Measurements from ENCODE around the gene TRMT10B.
"Not testable (repeated sequence)": the region's sequence is repeated elsewhere in the genome, so short reads cannot be mapped to it uniquely, and the experiment has no call there.

DNA sequence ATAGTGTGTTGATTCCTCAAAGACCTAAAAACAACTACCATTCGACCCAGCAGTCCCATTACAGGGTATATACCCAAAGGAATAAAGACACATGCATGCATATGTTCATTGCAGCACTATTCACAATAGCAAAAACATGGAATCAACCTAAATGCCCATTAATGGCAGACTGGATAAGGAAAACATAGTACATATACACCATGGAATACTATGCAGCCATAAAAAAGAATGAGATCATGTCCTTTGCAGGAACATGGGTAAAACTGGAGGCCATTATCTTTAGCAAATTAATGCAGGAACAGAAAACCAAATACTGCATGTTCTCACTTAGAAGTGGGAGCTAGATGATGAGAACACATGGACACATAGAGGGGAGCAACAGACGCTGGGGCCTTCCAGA lies 71.6 kb downstream of the TRMT10B start:
- TF ChIP-seq POU6F1 (CRISPR knock-in tag; IDR thresholded peaks at IDR 0.05; ENCODE audit: borderline replicate concordance, low read depth); TSHZ2 (CRISPR knock-in tag; IDR thresholded peaks at IDR 0.05); ZNF8 (CRISPR knock-in tag; IDR thresholded peaks at IDR 0.05); ZFP3 (CRISPR knock-in tag; IDR thresholded peaks at IDR 0.05); ESRRG (CRISPR knock-in tag; IDR thresholded peaks at IDR 0.05); SNAI2 (CRISPR knock-in tag; IDR thresholded peaks at IDR 0.05); BACH2 (CRISPR knock-in tag; IDR thresholded peaks at IDR 0.05; ENCODE audit: borderline replicate concordance): not testable (repeated sequence)
- TF ChIP-seq, protein P1, sequence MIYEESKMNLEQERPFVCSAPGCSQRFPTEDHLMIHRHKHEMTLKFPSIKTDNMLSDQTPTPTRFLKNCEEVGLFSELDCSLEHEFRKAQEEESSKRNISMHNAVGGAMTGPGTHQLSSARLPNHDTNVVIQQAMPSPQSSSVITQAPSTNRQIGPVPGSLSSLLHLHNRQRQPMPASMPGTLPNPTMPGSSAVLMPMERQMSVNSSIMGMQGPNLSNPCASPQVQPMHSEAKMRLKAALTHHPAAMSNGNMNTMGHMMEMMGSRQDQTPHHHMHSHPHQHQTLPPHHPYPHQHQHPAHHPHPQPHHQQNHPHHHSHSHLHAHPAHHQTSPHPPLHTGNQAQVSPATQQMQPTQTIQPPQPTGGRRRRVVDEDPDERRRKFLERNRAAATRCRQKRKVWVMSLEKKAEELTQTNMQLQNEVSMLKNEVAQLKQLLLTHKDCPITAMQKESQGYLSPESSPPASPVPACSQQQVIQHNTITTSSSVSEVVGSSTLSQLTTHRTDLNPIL (CRISPR knock-in tag; IDR thresholded peaks at IDR 0.05; ENCODE audit: low read depth) = not testable (repeated sequence)

Measured in SK-N-SH treated with all-trans-retinoic acid at 6 μM for 48 hours (cell line).